MM.1S (cell line): Measurements from ENCODE around the gene C10orf95.

Experiments used
- DNase-seq: peaks from one replicate; pipeline ENCODE4 v3.0.0-alpha.2; 2015
- H2AFZ ChIP-seq: fragments of 300-600 bp; sonication (generic); 2 replicates; pipeline ENCODE4 v1.6.0; 2016; ENCODE audit warnings: antibody characterized with exemption, low read length
- H3F3A ChIP-seq: fragments of 300-600 bp; sonication (generic); 2 replicates; pipeline ENCODE4 v1.6.1; 2016; ENCODE audit warnings: mild to moderate bottlenecking, antibody characterized with exemption, low read length, moderate library complexity, mixed read lengths; ENCODE audit not compliant: insufficient read depth
- H3K27ac ChIP-seq: fragments of 300-600 bp; sonication (generic); 2 replicates; pipeline ENCODE4 v1.5.1; 2016; ENCODE audit warnings: mild to moderate bottlenecking, low read length
- H3K27me3 ChIP-seq: fragments of 300-600 bp; sonication (generic); replicated peaks from 2 replicates; pipeline ENCODE4 v1.6.0; 2016; ENCODE audit warnings: low read length; ENCODE audit not compliant: insufficient read depth
- H3K36me3 ChIP-seq: fragments of 300-600 bp; sonication (generic); replicated peaks from 2 replicates; pipeline ENCODE4 v1.6.1; 2016; ENCODE audit warnings: mild to moderate bottlenecking, low read length, mixed read lengths; ENCODE audit not compliant: insufficient read depth
- H3K4me1 ChIP-seq: fragments of 300-600 bp; sonication (generic); 2 replicates; pipeline ENCODE4 v1.6.1; 2016; ENCODE audit warnings: low read length, mixed read lengths
- H3K4me2 ChIP-seq: fragments of 300-600 bp; sonication (generic); 2 replicates; pipeline ENCODE4 v1.6.0; 2016; ENCODE audit warnings: low read depth, low read length
- H3K4me3 ChIP-seq: fragments of 300-600 bp; sonication (generic); 2 replicates; pipeline ENCODE4 v1.5.1; 2016; ENCODE audit warnings: low read length, mixed read lengths
- H3K79me2 ChIP-seq: fragments of 300-600 bp; sonication (generic); 2 replicates; pipeline ENCODE4 v1.6.1; 2016; ENCODE audit warnings: mixed run types, low read length, mixed read lengths
- H3K9ac ChIP-seq: fragments of 300-600 bp; sonication (generic); 2 replicates; pipeline ENCODE4 v1.6.1; 2016; ENCODE audit warnings: low read length, mixed read lengths
- H3K9me2 ChIP-seq: fragments of 300-600 bp; sonication (generic); replicated peaks from 2 replicates; pipeline ENCODE4 v1.6.1; 2016; ENCODE audit warnings: mild to moderate bottlenecking, low read length, mixed read lengths; ENCODE audit not compliant: insufficient read depth
- H3K9me3 ChIP-seq: fragments of 300-600 bp; sonication (generic); replicated peaks from 2 replicates; pipeline ENCODE4 v1.6.1; 2016; ENCODE audit warnings: mild to moderate bottlenecking, low read length, mixed read lengths; ENCODE audit not compliant: insufficient read depth
- H4K20me1 ChIP-seq: fragments of 300-600 bp; sonication (generic); 2 replicates; pipeline ENCODE4 v1.6.1; 2016; ENCODE audit warnings: mild to moderate bottlenecking, low read length, moderate library complexity, mixed read lengths; ENCODE audit not compliant: insufficient read depth
- CTCF ChIP-seq: fragments of 300-600 bp; sonication (generic); IDR thresholded peaks from 2 replicates; pipeline ENCODE4 v1.5.1; 2016; ENCODE audit warnings: antibody characterized with exemption, low read length, mixed read lengths
- EZH2 ChIP-seq: fragments of 300-600 bp; sonication (generic); optimal IDR thresholded peaks from 2 replicates; pipeline ENCODE3; 2017; ENCODE audit warnings: low read depth, mild to moderate bottlenecking, antibody characterized with exemption, low read length, mixed read lengths
- EZH2phosphoT487 ChIP-seq: fragments of 300-600 bp; sonication (generic); IDR thresholded peaks from 2 replicates; pipeline ENCODE4 v1.6.1; 2018; ENCODE audit warnings: antibody characterized with exemption, low read length

Gene C10orf95

DNA sequence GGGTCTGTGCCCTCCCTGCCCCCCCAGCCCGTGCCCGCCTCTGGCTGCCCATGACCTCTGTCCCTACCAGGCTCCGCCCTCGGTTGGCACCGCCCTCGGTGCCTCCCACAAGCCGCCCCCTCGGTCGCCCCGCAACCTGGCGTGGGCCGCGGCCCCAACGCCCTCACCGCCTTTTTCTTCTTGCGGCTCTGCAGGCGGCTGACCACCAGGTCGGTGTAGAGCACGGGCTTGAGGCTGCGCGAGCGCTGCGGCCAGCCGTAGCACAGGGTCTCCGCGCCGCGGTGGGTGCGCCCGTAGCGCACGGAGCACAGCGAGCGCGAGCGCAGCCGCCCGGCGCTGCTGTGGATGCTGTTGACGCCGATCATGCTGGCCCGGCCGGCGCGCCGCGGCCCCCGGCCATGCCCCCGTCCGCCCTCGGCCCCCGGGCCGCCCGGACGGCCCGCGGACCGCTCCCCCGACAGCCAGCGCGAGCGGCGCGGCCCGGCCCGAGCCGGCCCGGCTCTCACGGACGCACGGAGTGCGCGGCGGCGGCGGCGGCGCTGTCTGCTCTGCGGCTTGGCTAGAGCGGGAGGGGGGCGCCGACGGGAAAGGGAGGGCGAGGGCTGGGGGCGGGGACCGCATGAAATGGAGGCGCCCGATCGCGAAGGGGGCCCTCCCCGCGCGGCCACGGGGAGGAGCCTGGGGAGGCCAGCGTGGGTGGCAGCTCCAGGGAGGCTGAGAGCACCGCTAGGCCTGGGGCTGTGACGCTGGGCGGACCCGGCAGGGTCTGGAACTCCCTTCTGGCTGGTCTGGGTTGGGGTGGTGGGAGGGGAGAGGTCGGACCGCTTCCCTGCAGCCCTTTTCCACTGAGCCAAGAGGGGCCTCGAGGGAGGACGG is 42.4 kb downstream of the C10orf95 start:
- no peak overlapping the region for H3K27ac ChIP-seq
- DNase-seq = no peak
- TF ChIP-seq EZH2phosphoT487 (no peak), EZH2 (peak; percentile 75)
- no peak overlapping the region for H3K4me3 ChIP-seq
- no peaks in the 10 kb centered on the region for H3K79me2 ChIP-seq
- no peaks in the 10 kb centered on the region for H4K20me1 ChIP-seq
- H3K4me2 ChIP-seq = peak overlapping the region; percentile 59
- no peaks in the 10 kb centered on the region for H3K9me2 ChIP-seq
- no peaks in the 10 kb centered on the region for H3K36me3 ChIP-seq
- H3K27me3 ChIP-seq = peaks cover 68% of the 10 kb centered on the region
- no peak overlapping the region for H3K9ac ChIP-seq
- H3K4me1 ChIP-seq = no peaks in the 10 kb centered on the region
- H3F3A ChIP-seq = 0 out of 2 replicates have a peak, but pooled peaks cover 5% of the 10 kb centered on the region
- H2AFZ ChIP-seq = no peak overlapping the region
- H3K9me3 ChIP-seq = no peaks in the 10 kb centered on the region

- no peaks in the 10 kb centered on the region for H4K20me1 ChIP-seq
- no peak for DNase-seq
- no peak overlapping the region for H2AFZ ChIP-seq
- no peaks in the 10 kb centered on the region for H3K4me1 ChIP-seq
- no peak overlapping the region for H3K4me3 ChIP-seq
- H3K27ac ChIP-seq = no peak overlapping the region
- H3K36me3 ChIP-seq = no peaks in the 10 kb centered on the region
- no peaks in the 10 kb centered on the region for H3K9me3 ChIP-seq
- no peaks in the 10 kb centered on the region for H3K79me2 ChIP-seq
- H3F3A ChIP-seq = peaks cover 10% of the 10 kb centered on the region; the same call in 1 of the 2 replicates
- no peak overlapping the region for H3K4me2 ChIP-seq
- no peak overlapping the region for H3K9ac ChIP-seq
- no peaks in the 10 kb centered on the region for H3K9me2 ChIP-seq
- TF ChIP-seq EZH2 = no peak
- no peak for TF ChIP-seq EZH2phosphoT487
- no peak for TF ChIP-seq CTCF
- peaks cover 60% of the 10 kb centered on the region for H3K27me3 ChIP-seq
Observed at GRCh38 chr10:102408131-102408727, 43.1 kb downstream of the C10orf95 start.

DNA sequence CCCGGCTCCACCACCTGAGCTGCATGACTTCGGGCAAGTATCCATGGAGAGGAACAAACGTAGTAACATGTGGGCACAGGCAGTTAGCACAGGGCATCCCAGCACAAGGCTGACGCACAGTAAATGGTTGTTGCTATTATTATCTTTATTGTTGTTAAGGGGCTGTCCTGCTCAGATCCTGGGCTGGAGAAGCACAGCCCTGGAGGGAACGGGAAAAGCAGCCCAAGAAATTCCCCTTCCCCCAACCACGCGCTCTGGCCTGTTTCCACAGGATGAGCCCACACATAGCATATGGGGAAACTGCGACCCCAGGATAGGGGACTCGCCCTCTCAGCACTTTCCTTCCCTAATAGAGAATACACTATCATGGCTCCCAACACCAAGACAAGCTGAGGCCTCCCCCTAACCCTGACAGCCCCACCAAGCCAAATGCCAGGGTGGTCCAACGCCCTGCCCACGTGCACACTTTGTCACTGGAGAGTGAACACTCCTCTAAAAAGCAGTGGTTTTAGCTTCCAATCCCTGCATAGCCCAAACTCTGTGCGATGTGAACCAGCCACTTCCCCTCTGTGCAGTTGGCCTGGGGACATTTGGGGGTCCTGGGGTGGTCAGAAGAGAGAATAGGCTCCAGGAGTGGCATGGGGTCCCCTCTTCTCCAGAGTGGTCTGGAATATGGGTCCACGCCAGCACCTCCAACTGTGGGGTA is 43.8 kb downstream of the C10orf95 start:
- Histone ChIP-seq H4K20me1 (no peaks in the 10 kb centered on the region), H3K4me2 (no peak overlapping the region), H3F3A (peaks cover 13% of the 10 kb centered on the region; the same call in 1 of the 2 replicates), H3K4me1 (no peaks in the 10 kb centered on the region), H3K9me2 (no peaks in the 10 kb centered on the region), H2AFZ (no peak overlapping the region), H3K27me3 (peaks cover 54% of the 10 kb centered on the region), H3K36me3 (no peaks in the 10 kb centered on the region), H3K9ac (no peak overlapping the region), H3K79me2 (no peaks in the 10 kb centered on the region), H3K4me3 (no peak overlapping the region), H3K9me3 (no peaks in the 10 kb centered on the region), H3K27ac (no peak overlapping the region)
- TF ChIP-seq EZH2 = no peak
- TF ChIP-seq EZH2phosphoT487 = no peak
- TF ChIP-seq CTCF = no peak
- no peak for DNase-seq
